ENCODE results near the gene PTPRT. TPM values are rescaled to one million over a fixed set of nuclear protein-coding genes. Genes with fewer than 3 reads are reported as not detected.

The PTPRT gene
- total RNA-seq, 1 experiment from 2014 or later: not detected

- TF ChIP-seq SIN3A (IDR thresholded peaks at IDR 0.05; ENCODE audit: borderline replicate concordance, insufficient read depth, low read depth, low read length) (no peak), REST (IDR thresholded peaks at IDR 0.05; ENCODE audit: insufficient read depth in 1 of 2, low read depth in 2 of 2, low read length in 1 of 2) (no peak), CTCF (IDR thresholded peaks at IDR 0.05) (no peak), POLR2AphosphoS5 (IDR thresholded peaks at IDR 0.05; ENCODE audit: low read depth, low read length) (no peak), TCF7L2 (IDR thresholded peaks at IDR 0.05; ENCODE audit: low read depth, low read length) (no peak)
- in situ Hi-C loops (cut with HindIII; ENCODE audit: low pct_unique_long_range_greater_than_20kb, low sequenced_read_pairs) (no loop called here), intact Hi-C loops (cut with micrococcal nuclease; ENCODE audit: unreplicated experiment) (no loop called here)
- ATAC-seq: no peak
- H3K36me3 ChIP-seq (ENCODE audit: control insufficient read depth, insufficient read depth, low read length): no peaks in the 10 kb centered on the region
- CTCF ChIA-PET: no interaction called here
- H3K4me3 ChIP-seq (ENCODE audit: low read depth in 2 of 2, low read length in 2 of 2): no peak overlapping the region
- POLR2A ChIA-PET: no interaction called here
- no peaks in the 10 kb centered on the region for H3K9me3 ChIP-seq (ENCODE audit: control insufficient read depth, insufficient read depth, low read depth, low read length)
- no peak overlapping the region for H3K27ac ChIP-seq (ENCODE audit: low read length)
- no peaks in the 10 kb centered on the region for H3K27me3 ChIP-seq (ENCODE audit: control insufficient read depth, insufficient read depth, low read length)
- H3K4me1 ChIP-seq (ENCODE audit: control insufficient read depth, insufficient read depth, low read length): no peaks in the 10 kb centered on the region
- no TSS peak for BruUV-seq (replicated peaks)
- no peak for DNase-seq (ENCODE audit: low read depth, low spot score)
These were observed 1106.4 kb downstream of the PTPRT start for GRCh38 chr20:42083280-42083679.

- TF ChIP-seq SIN3A (IDR thresholded peaks at IDR 0.05; ENCODE audit: borderline replicate concordance, insufficient read depth, low read depth, low read length) (no peak), REST (IDR thresholded peaks at IDR 0.05; ENCODE audit: insufficient read depth in 1 of 2, low read depth in 2 of 2, low read length in 1 of 2) (no peak), TCF7L2 (IDR thresholded peaks at IDR 0.05; ENCODE audit: low read depth, low read length) (no peak), CTCF (IDR thresholded peaks at IDR 0.05) (no peak), POLR2AphosphoS5 (IDR thresholded peaks at IDR 0.05; ENCODE audit: low read depth, low read length) (no peak)
- ATAC-seq (no peak), DNase-seq (ENCODE audit: low read depth, low spot score) (no peak)
- intact Hi-C loops (cut with micrococcal nuclease; ENCODE audit: unreplicated experiment) (no loop called here), in situ Hi-C loops (cut with HindIII; ENCODE audit: low pct_unique_long_range_greater_than_20kb, low sequenced_read_pairs) (no loop called here)
- H3K4me3 ChIP-seq (ENCODE audit: low read depth in 2 of 2, low read length in 2 of 2): no peak overlapping the region
- ChIA-PET CTCF (no interaction called here), POLR2A (no interaction called here)
- no peak overlapping the region for H3K27ac ChIP-seq (ENCODE audit: low read length)
- no TSS peak for BruUV-seq (replicated peaks)
- no peaks in the 10 kb centered on the region for H3K27me3 ChIP-seq (ENCODE audit: control insufficient read depth, insufficient read depth, low read length)
- no peaks in the 10 kb centered on the region for H3K36me3 ChIP-seq (ENCODE audit: control insufficient read depth, insufficient read depth, low read length)
- H3K4me1 ChIP-seq (ENCODE audit: control insufficient read depth, insufficient read depth, low read length): no peaks in the 10 kb centered on the region
- H3K9me3 ChIP-seq (ENCODE audit: control insufficient read depth, insufficient read depth, low read depth, low read length): no peaks in the 10 kb centered on the region
These were observed 1107.1 kb downstream of the PTPRT start for GRCh38 chr20:42082611-42083010.

Data from Panc1 (cell line).